Osteoblast (primary cell): ENCODE results near the gene HMGB3. TPM values are rescaled to one million over a fixed set of nuclear protein-coding genes. Genes with fewer than 3 reads are reported as not detected.

Experiments
- DNase-seq: peaks from one replicate; pipeline ENCODE4 v3.0.0; 2011; ENCODE audit warnings: low spot score, mixed read lengths; ENCODE audit not compliant: insufficient read length; ENCODE audit errors: missing footprints
- H2AFZ ChIP-seq: 2 replicates; pipeline ENCODE4 v1.6.0; 2011; ENCODE audit warnings: mild to moderate bottlenecking, low read length
- H3K27ac ChIP-seq: 2 replicates; pipeline ENCODE4 v1.5.1; 2011; ENCODE audit warnings: mild to moderate bottlenecking, low read depth, low read length, moderate library complexity
- H3K27me3 ChIP-seq: 2 replicates; pipeline ENCODE4 v1.6.0; 2012; ENCODE audit warnings: mild to moderate bottlenecking, control low read depth, inconsistent platforms, low read length, moderate library complexity; ENCODE audit not compliant: insufficient read depth
- H3K36me3 ChIP-seq: 2 replicates; pipeline ENCODE4 v1.5.1; 2011; ENCODE audit warnings: mild to moderate bottlenecking, low read length, control low read depth, moderate library complexity; ENCODE audit not compliant: insufficient read depth
- H3K4me1 ChIP-seq: 2 replicates; pipeline ENCODE4 v1.5.1; 2011; ENCODE audit warnings: mild to moderate bottlenecking, low read length, control low read depth, moderate library complexity; ENCODE audit not compliant: insufficient read depth
- H3K4me2 ChIP-seq: 2 replicates; pipeline ENCODE4 v1.6.0; 2011; ENCODE audit warnings: mild to moderate bottlenecking, low read length; ENCODE audit not compliant: insufficient read depth
- H3K4me3 ChIP-seq: fragments of 200-600 bp; sonication (generic); 3 replicates; pipeline ENCODE4 v1.5.1; 2012; ENCODE audit warnings: mild to moderate bottlenecking, low read length, inconsistent platforms; ENCODE audit not compliant: insufficient read depth
- H3K79me2 ChIP-seq: 2 replicates; pipeline ENCODE4 v1.6.0; 2012; ENCODE audit warnings: mild to moderate bottlenecking, low read length, control low read depth, inconsistent platforms; ENCODE audit not compliant: insufficient read depth
- H3K9me3 ChIP-seq: 2 replicates; pipeline ENCODE4 v1.5.1; 2011; ENCODE audit warnings: low read depth, low read length, control low read depth
- H4K20me1 ChIP-seq: 2 replicates; pipeline ENCODE4 v1.6.0; 2012; ENCODE audit warnings: mild to moderate bottlenecking, low read length, control low read depth; ENCODE audit not compliant: insufficient read depth
- total RNA-seq: library from RNA; depleted of rRNA; stranded (reverse); fragments of >200 nt; gene quantifications from 2 replicates; pipeline ENCODE4 v1.2.3, GENCODE V29; 2012
- TF ChIP-seq, protein P1 (sequence below): IDR thresholded peaks from 2 replicates; pipeline ENCODE4 v1.5.1; 2011; ENCODE audit warnings: mild to moderate bottlenecking, low read depth, low read length, moderate library complexity; ENCODE audit errors: extremely low read depth

HMGB3 gene
- total RNA-seq, 1 donor = 10.5 TPM

DNA sequence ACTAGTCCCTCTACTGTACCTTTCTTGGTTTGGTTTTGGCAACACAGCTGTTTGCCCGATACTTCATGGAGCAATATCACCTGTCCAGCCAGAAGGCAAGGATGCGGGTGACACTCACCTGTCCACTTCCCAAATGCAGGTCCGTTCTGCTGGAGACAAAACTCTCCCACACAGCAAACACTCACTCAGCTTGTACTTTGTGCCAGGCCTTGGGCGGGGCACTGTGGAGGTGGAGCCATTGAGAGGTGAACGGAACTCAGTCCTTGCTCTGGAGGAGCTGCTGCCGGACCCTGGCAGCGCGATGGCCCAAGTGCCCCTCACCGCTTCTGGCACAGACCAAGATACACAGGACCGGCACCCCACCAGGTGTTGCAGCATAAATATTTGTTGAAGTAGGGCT, 15.3 kb upstream of the HMGB3 start:
- H3K79me2 ChIP-seq = no peaks in the 10 kb centered on the region
- DNase-seq = no peak
- no peak overlapping the region for H3K27ac ChIP-seq
- no peaks in the 10 kb centered on the region for H4K20me1 ChIP-seq
- no peaks in the 10 kb centered on the region for H3K4me1 ChIP-seq
- TF ChIP-seq, protein P1, sequence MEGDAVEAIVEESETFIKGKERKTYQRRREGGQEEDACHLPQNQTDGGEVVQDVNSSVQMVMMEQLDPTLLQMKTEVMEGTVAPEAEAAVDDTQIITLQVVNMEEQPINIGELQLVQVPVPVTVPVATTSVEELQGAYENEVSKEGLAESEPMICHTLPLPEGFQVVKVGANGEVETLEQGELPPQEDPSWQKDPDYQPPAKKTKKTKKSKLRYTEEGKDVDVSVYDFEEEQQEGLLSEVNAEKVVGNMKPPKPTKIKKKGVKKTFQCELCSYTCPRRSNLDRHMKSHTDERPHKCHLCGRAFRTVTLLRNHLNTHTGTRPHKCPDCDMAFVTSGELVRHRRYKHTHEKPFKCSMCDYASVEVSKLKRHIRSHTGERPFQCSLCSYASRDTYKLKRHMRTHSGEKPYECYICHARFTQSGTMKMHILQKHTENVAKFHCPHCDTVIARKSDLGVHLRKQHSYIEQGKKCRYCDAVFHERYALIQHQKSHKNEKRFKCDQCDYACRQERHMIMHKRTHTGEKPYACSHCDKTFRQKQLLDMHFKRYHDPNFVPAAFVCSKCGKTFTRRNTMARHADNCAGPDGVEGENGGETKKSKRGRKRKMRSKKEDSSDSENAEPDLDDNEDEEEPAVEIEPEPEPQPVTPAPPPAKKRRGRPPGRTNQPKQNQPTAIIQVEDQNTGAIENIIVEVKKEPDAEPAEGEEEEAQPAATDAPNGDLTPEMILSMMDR = no peak
- no peak overlapping the region for H3K4me3 ChIP-seq
- H3K36me3 ChIP-seq = no peaks in the 10 kb centered on the region
- no peaks in the 10 kb centered on the region for H3K9me3 ChIP-seq
- H2AFZ ChIP-seq = no peak overlapping the region
- H3K4me2 ChIP-seq = no peak overlapping the region
- peaks cover 4% of the 10 kb centered on the region for H3K27me3 ChIP-seq

DNA sequence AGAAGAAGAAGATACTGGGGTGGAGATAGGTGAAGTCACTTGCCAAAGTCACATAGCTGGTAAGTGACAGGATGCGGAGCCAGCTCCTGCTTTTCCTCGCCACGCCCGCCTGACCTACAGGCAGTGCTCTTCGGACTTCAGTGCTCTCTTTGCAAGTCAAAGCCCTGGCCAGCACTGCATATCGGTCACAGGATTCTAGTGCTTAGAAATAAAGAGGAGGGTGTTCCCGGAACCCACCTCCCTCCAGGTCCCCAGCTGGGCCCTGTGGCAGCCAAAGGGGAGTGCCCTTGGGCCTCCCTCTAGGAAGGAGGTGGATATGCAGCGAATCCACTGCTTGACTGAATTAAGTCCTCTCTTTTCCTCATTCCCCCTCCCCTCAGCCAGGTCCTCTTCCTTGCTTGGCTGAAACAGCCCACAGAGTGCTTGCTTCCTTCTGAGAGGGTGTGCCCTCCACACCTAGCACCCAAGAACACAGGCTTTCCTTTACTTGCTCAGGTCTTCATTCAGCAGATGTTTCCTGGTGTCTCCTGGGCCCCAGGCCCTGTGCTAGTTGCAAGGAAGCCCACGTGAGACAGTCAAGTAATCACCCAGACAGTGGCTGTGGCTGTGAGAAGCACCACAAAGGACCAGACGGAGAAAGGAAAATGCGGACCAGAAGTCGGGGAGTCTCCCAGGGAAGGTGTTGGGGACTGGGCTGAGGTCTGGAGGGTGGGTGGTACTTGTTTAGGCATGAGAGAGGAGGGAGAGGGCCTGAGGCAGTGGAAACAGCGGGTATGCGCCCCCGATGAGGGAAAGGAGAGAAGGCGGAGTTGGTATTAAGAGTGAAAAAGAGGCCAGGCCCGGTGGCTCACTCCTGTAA, 14.0 kb upstream of the HMGB3 start:
- Histone ChIP-seq H3K36me3 (no peaks in the 10 kb centered on the region), H3K4me1 (no peaks in the 10 kb centered on the region), H3K27me3 (peaks cover 4% of the 10 kb centered on the region), H3K27ac (no peak overlapping the region), H3K4me2 (no peak overlapping the region), H2AFZ (no peak overlapping the region), H3K79me2 (no peaks in the 10 kb centered on the region), H4K20me1 (no peaks in the 10 kb centered on the region), H3K4me3 (no peak overlapping the region), H3K9me3 (no peaks in the 10 kb centered on the region)
- TF ChIP-seq, protein P1 = no peak
- no peak for DNase-seq

GRCh38 chrX:150972450-150972849, 10.7 kb upstream of the HMGB3 start:
- Histone ChIP-seq H3K9me3 (no peaks in the 10 kb centered on the region), H3K27ac (no peak overlapping the region), H3K4me2 (no peak overlapping the region), H3K79me2 (no peaks in the 10 kb centered on the region), H2AFZ (no peak overlapping the region), H3K4me3 (no peak overlapping the region), H3K27me3 (no peaks in the 10 kb centered on the region), H3K4me1 (no peaks in the 10 kb centered on the region), H4K20me1 (no peaks in the 10 kb centered on the region), H3K36me3 (no peaks in the 10 kb centered on the region)
- no peak for DNase-seq
- TF ChIP-seq, protein P1 = no peak

DNA sequence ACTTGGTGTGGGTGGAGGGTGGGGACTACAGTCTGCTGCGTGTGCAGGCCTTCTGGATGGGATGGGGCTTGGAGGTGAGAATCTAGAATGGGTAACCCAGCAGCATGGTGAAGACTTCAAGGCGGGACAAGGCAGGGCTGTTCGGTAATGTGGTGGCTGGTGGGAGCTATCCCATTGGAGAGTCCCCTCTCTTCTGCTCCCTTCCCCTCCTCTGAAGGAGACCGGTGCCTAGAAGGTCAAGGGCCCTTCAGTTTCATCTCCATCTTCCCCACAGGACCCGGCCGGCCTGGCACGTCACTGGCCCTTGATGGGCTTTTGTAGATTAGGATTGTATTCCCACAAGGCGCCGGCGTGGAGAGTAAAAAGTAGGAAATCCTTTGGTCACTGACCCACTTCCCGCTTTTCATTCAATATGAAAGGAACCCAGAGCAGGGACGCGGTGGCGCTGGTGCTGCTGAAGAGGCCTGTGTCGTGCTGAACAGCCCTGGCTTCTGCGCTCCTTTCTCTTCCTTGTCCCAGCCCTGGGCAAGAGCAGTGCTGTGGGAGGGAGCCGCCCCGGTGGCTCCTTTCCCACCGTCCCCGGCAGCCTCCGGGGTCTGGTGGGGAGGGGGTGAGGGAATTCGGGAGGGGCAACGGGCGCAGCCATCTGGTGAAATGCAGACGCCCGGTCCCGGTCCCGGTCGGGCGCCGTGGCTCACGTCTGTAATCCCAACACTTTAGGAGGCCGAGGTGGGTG, 7.3 kb upstream of the HMGB3 start:
- H3K27me3 ChIP-seq = no peaks in the 10 kb centered on the region
- DNase-seq = no peak
- no peak overlapping the region for H3K4me2 ChIP-seq
- H2AFZ ChIP-seq = no peak overlapping the region
- H3K27ac ChIP-seq = no peak overlapping the region
- H3K4me3 ChIP-seq = no peak overlapping the region
- no peaks in the 10 kb centered on the region for H3K79me2 ChIP-seq
- H4K20me1 ChIP-seq = no peaks in the 10 kb centered on the region
- H3K36me3 ChIP-seq = no peaks in the 10 kb centered on the region
- H3K4me1 ChIP-seq = no peaks in the 10 kb centered on the region
- TF ChIP-seq, protein P1 = no peak
- no peaks in the 10 kb centered on the region for H3K9me3 ChIP-seq
